Measurements from ENCODE around the gene ZC3H12D.
"Not testable (repeated sequence)": the region's sequence is repeated elsewhere in the genome, so short reads cannot be mapped to it uniquely, and the experiment has no call there.

The ZC3H12D gene

GRCh38 chr6:149484733-149485700 is at the start of gene ZC3H12D:
Gene ZC3H12D, minus strand, starts transcription at chr6:149485014. Its CDS starts 10,471 bp downstream, at chr6:149474543.
- DNase-seq, result peak; percentile 87

- DNase-seq, result no peak
Observed at GRCh38 chr6:149529650-149530049, 44.8 kb upstream of the ZC3H12D start.

GRCh38 chr6:149515494-149515893 is 30.7 kb upstream of the ZC3H12D start:
- no peak for DNase-seq

GRCh38 chr6:149513915-149514314 is 29.1 kb upstream of the ZC3H12D start:
- peak; percentile 83 for DNase-seq

- DNase-seq, result no peak
Observed at GRCh38 chr6:149510793-149511512, 26.1 kb upstream of the ZC3H12D start.

GRCh38 chr6:149508485-149508884 is 23.7 kb upstream of the ZC3H12D start:
- DNase-seq, result no peak

- DNase-seq, result no peak
Observed at GRCh38 chr6:149503872-149504271, 19.1 kb upstream of the ZC3H12D start.

- no peak for DNase-seq
Observed at GRCh38 chr6:149503276-149503675, 18.5 kb upstream of the ZC3H12D start.

GRCh38 chr6:149501768-149502167 is 17.0 kb upstream of the ZC3H12D start:
- no peak for DNase-seq

GRCh38 chr6:149501201-149501600 is 16.4 kb upstream of the ZC3H12D start:
- DNase-seq, result no peak

- peak; percentile 68 for DNase-seq
Observed at GRCh38 chr6:149500096-149500495, 15.3 kb upstream of the ZC3H12D start.

GRCh38 chr6:149499066-149499465 is 14.3 kb upstream of the ZC3H12D start:
- peak; percentile 81 for DNase-seq

GRCh38 chr6:149497365-149497764 is 12.6 kb upstream of the ZC3H12D start:
- DNase-seq, result no peak

GRCh38 chr6:149496597-149496996 is 11.8 kb upstream of the ZC3H12D start:
- peak; percentile 48 for DNase-seq

GRCh38 chr6:149495349-149496016 is 10.7 kb upstream of the ZC3H12D start:
- not testable (repeated sequence) for DNase-seq

GRCh38 chr6:149494810-149495209 is 10.0 kb upstream of the ZC3H12D start:
- not testable (repeated sequence) for DNase-seq

- DNase-seq, result no peak
Observed at GRCh38 chr6:149493761-149494320, 9.0 kb upstream of the ZC3H12D start.

- no peak for DNase-seq
Observed at GRCh38 chr6:149492798-149493343, 8.1 kb upstream of the ZC3H12D start.

- DNase-seq, result no peak
Observed at GRCh38 chr6:149489967-149490366, 5.2 kb upstream of the ZC3H12D start.

GRCh38 chr6:149488815-149489214 is 4.0 kb upstream of the ZC3H12D start:
- peak; percentile 72 for DNase-seq

GRCh38 chr6:149487316-149487715 is 2.5 kb upstream of the ZC3H12D start:
- DNase-seq, result no peak

- peak; percentile 36 for DNase-seq
Observed at GRCh38 chr6:149483849-149484655, 762 bp downstream of the ZC3H12D start.

Data from suppressor macrophage treated with lipopolysaccharide for 4 hours (primary cell).